Measurements from ENCODE around the gene VBP1. TPM values are rescaled to one million over a fixed set of nuclear protein-coding genes. Genes with fewer than 3 reads are reported as not detected.

The VBP1 gene, protein sequence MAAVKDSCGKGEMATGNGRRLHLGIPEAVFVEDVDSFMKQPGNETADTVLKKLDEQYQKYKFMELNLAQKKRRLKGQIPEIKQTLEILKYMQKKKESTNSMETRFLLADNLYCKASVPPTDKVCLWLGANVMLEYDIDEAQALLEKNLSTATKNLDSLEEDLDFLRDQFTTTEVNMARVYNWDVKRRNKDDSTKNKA
- total RNA-seq (2022) (54.8 and 56.8 TPM in 2 replicates), Bru-seq, nascent RNA (percentile 71 among the genes with signal in this experiment), BruChase-seq, experiment 1, labeled RNA remaining after a 2-hour chase (percentile 70 among the genes with signal in this experiment), BruChase-seq, experiment 2, labeled RNA remaining after a 6-hour chase (percentile 85 among the genes with signal in this experiment)
- long read RNA-seq, transcript VBP1-201 (6 exons, 1,686 nt) = major isoform, 171 of 182 reads
- long read RNA-seq, partial matches to known transcripts = 3 of 182 reads
- long read RNA-seq, other reads (novel, unspliced or antisense) = 8 of 182 reads

GRCh38 chrX:155216179-155216939 lies at the start of gene VBP1:
VBP1 (plus strand) TSS chrX:155216460; CDS start chrX:155216483, 23 bp downstream.
- peak within 1 kb of the TSS; percentile 93 for H3K27ac Mint-ChIP-seq (ENCODE audit: unreplicated experiment)
- ChIA-PET POLR2A (interaction anchor here (0.6 to 1.0 kb wide), 5 partner anchors 20 to 250 kb away, joined by 3 to 12 read pairs (median 5); partner anchors contain the start of gene FUNDC2), CTCF (interaction anchor here (0.8 to 1.0 kb wide), 3 partner anchors 13 to 299 kb away, joined by 3 to 5 read pairs (median 3); no protein-coding TSS in a partner anchor)
- no peaks in the 10 kb centered on the region for H3K9me3 Mint-ChIP-seq (ENCODE audit: unreplicated experiment)
- Histone ChIP-seq H3K4me1 (no peaks in the 10 kb centered on the region), H3K9me3 (no peaks in the 10 kb centered on the region), H3K27me3 (replicated peaks; ENCODE audit: control insufficient read depth, insufficient read depth, low read length) (no peaks in the 10 kb centered on the region), H3K4me3 (ENCODE audit: low read depth, low read length) (peak within 1 kb of the TSS; percentile 80), H3K36me3 (ENCODE audit: control insufficient read depth, insufficient read depth, low read length) (no peaks in the 10 kb centered on the region)
- TF ChIP-seq, protein P1, sequence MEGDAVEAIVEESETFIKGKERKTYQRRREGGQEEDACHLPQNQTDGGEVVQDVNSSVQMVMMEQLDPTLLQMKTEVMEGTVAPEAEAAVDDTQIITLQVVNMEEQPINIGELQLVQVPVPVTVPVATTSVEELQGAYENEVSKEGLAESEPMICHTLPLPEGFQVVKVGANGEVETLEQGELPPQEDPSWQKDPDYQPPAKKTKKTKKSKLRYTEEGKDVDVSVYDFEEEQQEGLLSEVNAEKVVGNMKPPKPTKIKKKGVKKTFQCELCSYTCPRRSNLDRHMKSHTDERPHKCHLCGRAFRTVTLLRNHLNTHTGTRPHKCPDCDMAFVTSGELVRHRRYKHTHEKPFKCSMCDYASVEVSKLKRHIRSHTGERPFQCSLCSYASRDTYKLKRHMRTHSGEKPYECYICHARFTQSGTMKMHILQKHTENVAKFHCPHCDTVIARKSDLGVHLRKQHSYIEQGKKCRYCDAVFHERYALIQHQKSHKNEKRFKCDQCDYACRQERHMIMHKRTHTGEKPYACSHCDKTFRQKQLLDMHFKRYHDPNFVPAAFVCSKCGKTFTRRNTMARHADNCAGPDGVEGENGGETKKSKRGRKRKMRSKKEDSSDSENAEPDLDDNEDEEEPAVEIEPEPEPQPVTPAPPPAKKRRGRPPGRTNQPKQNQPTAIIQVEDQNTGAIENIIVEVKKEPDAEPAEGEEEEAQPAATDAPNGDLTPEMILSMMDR (IDR thresholded peaks at IDR 0.05; ENCODE audit: insufficient read depth in 1 of 2, low read depth in 1 of 2, low read length in 1 of 2, severe bottlenecking in 1 of 2, unreplicated experiment in 1 of 2) = peak; percentile 43 to 57
- DNase-seq = peak; percentile 90 to 94
- no TSS peak for BruUV-seq (replicated peaks)
- intact Hi-C loops (cut with micrococcal nuclease; ENCODE audit: unreplicated experiment) = no loop called here
- H3K36me3 Mint-ChIP-seq (ENCODE audit: insufficient read depth, unreplicated experiment) = peaks cover 6% of the 10 kb centered on the region
- peak within 1 kb of the TSS; percentile 99 for H3K4me3 Mint-ChIP-seq (ENCODE audit: unreplicated experiment)
- H3K27me3 Mint-ChIP-seq (ENCODE audit: insufficient read depth, unreplicated experiment) = no peaks in the 10 kb centered on the region
- peaks cover 8% of the 10 kb centered on the region for H3K4me1 Mint-ChIP-seq (ENCODE audit: low read depth, unreplicated experiment)

DNA sequence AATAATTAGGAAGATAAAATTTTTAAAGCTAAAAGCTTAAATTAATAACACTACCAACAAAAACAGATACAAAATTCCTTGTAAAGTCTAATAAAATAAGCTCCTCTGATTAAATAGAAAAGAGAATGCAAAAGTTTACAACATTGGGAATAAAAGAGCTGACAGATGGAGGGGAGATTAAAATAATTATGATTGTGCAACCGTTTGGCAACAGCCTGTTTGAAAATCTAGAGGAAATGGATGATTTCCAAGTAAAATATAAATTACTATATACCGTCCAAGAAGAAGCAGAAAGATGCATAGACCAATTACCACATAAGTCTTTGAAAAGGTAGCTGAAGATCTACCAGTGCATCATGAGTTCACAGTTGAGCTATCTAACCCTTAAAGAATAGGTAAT lies 46.4 kb upstream of the VBP1 start:
- H3K4me3 Mint-ChIP-seq (ENCODE audit: unreplicated experiment) = no peak overlapping the region
- Histone ChIP-seq H3K27me3 (replicated peaks; ENCODE audit: control insufficient read depth, insufficient read depth, low read length) (no peaks in the 10 kb centered on the region), H3K4me3 (ENCODE audit: low read depth, low read length) (no peak overlapping the region), H3K9me3 (no peaks in the 10 kb centered on the region), H3K4me1 (no peaks in the 10 kb centered on the region), H3K36me3 (ENCODE audit: control insufficient read depth, insufficient read depth, low read length) (no peaks in the 10 kb centered on the region)
- H3K27me3 Mint-ChIP-seq (ENCODE audit: insufficient read depth, unreplicated experiment) = peaks cover 10% of the 10 kb centered on the region
- ChIA-PET POLR2A (no interaction called here), CTCF (no interaction called here)
- intact Hi-C loops (cut with micrococcal nuclease; ENCODE audit: unreplicated experiment) = no loop called here
- no peaks in the 10 kb centered on the region for H3K4me1 Mint-ChIP-seq (ENCODE audit: low read depth, unreplicated experiment)
- TF ChIP-seq, protein P1 (IDR thresholded peaks at IDR 0.05; ENCODE audit: insufficient read depth in 1 of 2, low read depth in 1 of 2, low read length in 1 of 2, severe bottlenecking in 1 of 2, unreplicated experiment in 1 of 2) = no peak
- no peak for DNase-seq
- H3K27ac Mint-ChIP-seq (ENCODE audit: unreplicated experiment) = no peak overlapping the region
- H3K36me3 Mint-ChIP-seq (ENCODE audit: insufficient read depth, unreplicated experiment) = no peaks in the 10 kb centered on the region
- BruUV-seq (replicated peaks) = no TSS peak
- no peaks in the 10 kb centered on the region for H3K9me3 Mint-ChIP-seq (ENCODE audit: unreplicated experiment)

DNA sequence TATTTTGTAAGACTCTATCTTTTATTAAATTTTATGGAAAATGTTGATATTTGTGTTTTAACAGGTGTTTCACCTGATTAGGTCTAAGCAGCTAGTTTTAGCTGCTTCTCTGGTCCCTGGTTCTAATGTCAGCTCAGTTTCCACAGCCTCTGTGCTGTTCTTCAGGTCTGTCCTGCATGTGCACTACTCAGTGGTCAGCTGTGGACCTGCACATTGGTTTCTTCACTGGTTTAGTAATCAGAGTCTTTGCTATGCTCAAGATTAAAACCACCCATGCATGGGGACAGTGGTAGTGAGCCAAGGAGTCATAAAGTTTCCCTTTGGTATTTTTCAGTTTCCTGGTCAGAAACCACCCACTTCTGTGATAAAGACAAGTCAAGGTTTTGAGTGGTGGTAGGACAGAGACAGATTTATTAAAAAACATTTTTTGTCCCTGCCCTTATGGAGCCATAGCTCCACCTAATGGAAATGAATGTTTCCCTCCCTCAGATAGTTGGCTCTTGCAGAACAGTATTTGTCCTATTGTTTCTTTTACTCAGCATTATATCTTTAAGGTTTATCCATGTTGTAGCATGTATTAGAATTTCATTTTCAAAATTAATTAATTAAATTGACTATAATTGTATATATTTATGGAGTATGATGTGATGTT lies 36.8 kb upstream of the VBP1 start:
- no peaks in the 10 kb centered on the region for H3K9me3 Mint-ChIP-seq (ENCODE audit: unreplicated experiment)
- POLR2A ChIA-PET = no interaction called here
- no peaks in the 10 kb centered on the region for H3K36me3 ChIP-seq (ENCODE audit: control insufficient read depth, insufficient read depth, low read length)
- H3K4me3 Mint-ChIP-seq (ENCODE audit: unreplicated experiment) = no peak overlapping the region
- no TSS peak for BruUV-seq (replicated peaks)
- TF ChIP-seq, protein P1 (IDR thresholded peaks at IDR 0.05; ENCODE audit: insufficient read depth in 1 of 2, low read depth in 1 of 2, low read length in 1 of 2, severe bottlenecking in 1 of 2, unreplicated experiment in 1 of 2) = peak in 1 of 2 experiments; percentile 1
- no peak overlapping the region for H3K27ac Mint-ChIP-seq (ENCODE audit: unreplicated experiment)
- H3K27me3 Mint-ChIP-seq (ENCODE audit: insufficient read depth, unreplicated experiment) = peaks cover 4% of the 10 kb centered on the region
- H3K9me3 ChIP-seq = no peaks in the 10 kb centered on the region
- CTCF ChIA-PET = interaction anchor here (0.9 kb wide), 1 partner anchor 262 kb away, joined by 3 read pairs; no protein-coding TSS in a partner anchor
- H3K27me3 ChIP-seq (replicated peaks; ENCODE audit: control insufficient read depth, insufficient read depth, low read length) = no peaks in the 10 kb centered on the region
- intact Hi-C loops (cut with micrococcal nuclease; ENCODE audit: unreplicated experiment) = no loop called here
- no peak overlapping the region for H3K4me3 ChIP-seq (ENCODE audit: low read depth, low read length)
- DNase-seq = no peak
- no peaks in the 10 kb centered on the region for H3K4me1 ChIP-seq
- no peaks in the 10 kb centered on the region for H3K36me3 Mint-ChIP-seq (ENCODE audit: insufficient read depth, unreplicated experiment)
- no peaks in the 10 kb centered on the region for H3K4me1 Mint-ChIP-seq (ENCODE audit: low read depth, unreplicated experiment)
